B cell (primary cell): ENCODE results near the gene PI4KA. TPM values are rescaled to one million over a fixed set of nuclear protein-coding genes. Genes with fewer than 3 reads are reported as not detected.
"Not testable (repeated sequence)": the region's sequence is repeated elsewhere in the genome, so short reads cannot be mapped to it uniquely, and the experiment has no call there.

Experiments used
- ATAC-seq: fragments of 200-7000 bp; cut with Tn5 transposase; one replicate; pipeline ENCODE4 v1.10.0; 2021; ENCODE audit warnings: low read depth, mild to moderate bottlenecking, moderate number of reproducible peaks, moderate library complexity
- CTCF ChIA-PET: fragments of 350-600 bp; sonication (Branson Sonifier 250); formaldehyde crosslinking; loops from one replicate; lab custom pipeline; 2021; ENCODE audit warnings: antibody characterized with exemption, inconsistent platforms; lab: Charles Lee
- POLR2A ChIA-PET: fragments of 350-600 bp; sonication (Branson Sonifier 250); formaldehyde crosslinking; loops from one replicate; lab custom pipeline; 2021; ENCODE audit warnings: antibody characterized with exemption; lab: Charles Lee
- DNase-seq: peaks from one replicate; pipeline ENCODE4 v3.0.0; 2013
- H2AFZ ChIP-seq: 2 replicates; pipeline ENCODE4 v1.6.1; 2012; ENCODE audit warnings: mild to moderate bottlenecking, low read depth, low read length; ENCODE audit not compliant: insufficient read depth, poor library complexity, severe bottlenecking
- H3K27ac ChIP-seq, 2 donors: 1 replicate in 1 of 2; 2 replicates in 1 of 2; pipeline ENCODE4 v1.5.1; 2012 to 2013; ENCODE audit warnings: low read length in 2 of 2, mild to moderate bottlenecking in 2 of 2, moderate library complexity in 1 of 2
- H3K27me3 ChIP-seq, 4 experiments: fragments of 200-600 bp in 1 of 4; sonication (generic) in 1 of 4; replicated peaks in 1 of 4; 1 replicate in 2 of 4; 2 replicates in 2 of 4; pipeline versions ENCODE4 v1.6.1 to v1.7.0; 2013 to 2016; ENCODE audit warnings: low read length in 3 of 4, mild to moderate bottlenecking in 2 of 4, mixed read lengths in 1 of 4, moderate library complexity in 1 of 4; ENCODE audit not compliant: insufficient read depth in 4 of 4, control insufficient read depth in 3 of 4; ENCODE audit errors: control extremely low read depth in 1 of 4
- H3K36me3 ChIP-seq, 2 experiments: replicated peaks in 1 of 2; 1 replicate in 1 of 2; 2 replicates in 1 of 2; pipeline versions ENCODE4 v1.6.1 to v1.7.1; 2013; ENCODE audit warnings: low read length in 1 of 2; ENCODE audit not compliant: insufficient read depth in 2 of 2, control insufficient read depth in 1 of 2; ENCODE audit errors: control extremely low read depth in 1 of 2, extremely low read depth in 1 of 2
- H3K4me1 ChIP-seq, 2 donors: fragments of 200-600 bp in 1 of 2; sonication (generic) in 1 of 2; 1 replicate in 1 of 2; 2 replicates in 1 of 2; pipeline versions ENCODE4 v1.5.1 to v1.6.1; 2013 to 2017; ENCODE audit warnings: low read length in 2 of 2; ENCODE audit not compliant: control insufficient read depth in 2 of 2, insufficient read depth in 2 of 2
- H3K4me2 ChIP-seq: replicated peaks from 2 replicates; pipeline ENCODE3; 2012; ENCODE audit warnings: mild to moderate bottlenecking, low read depth, low read length; ENCODE audit not compliant: poor library complexity, severe bottlenecking
- H3K4me3 ChIP-seq, 5 experiments: fragments of 200-600 bp in 1 of 5; sonication (generic) in 1 of 5; 1 replicate in 3 of 5; 2 replicates in 2 of 5; pipeline versions ENCODE4 v1.5.1 to v1.7.0; 2011 to 2016; ENCODE audit warnings: low read length in 4 of 5, mild to moderate bottlenecking in 4 of 5, low read depth in 2 of 5, control low read depth in 1 of 5, moderate library complexity in 1 of 5; ENCODE audit not compliant: insufficient read depth in 1 of 5; ENCODE audit errors: control extremely low read depth in 1 of 5, extremely low read depth in 1 of 5
- H3K79me2 ChIP-seq: fragments of 200-600 bp; sonication (generic); one replicate; pipeline ENCODE4 v1.6.0; 2016; ENCODE audit warnings: low read length; ENCODE audit not compliant: control insufficient read depth, insufficient read depth
- H3K9ac ChIP-seq: fragments of 200-600 bp; sonication (generic); 2 replicates; pipeline ENCODE4 v1.6.1; 2017; ENCODE audit warnings: mild to moderate bottlenecking, low read length, moderate library complexity
- H3K9me3 ChIP-seq, 3 donors: one replicate each; pipeline versions ENCODE4 v1.6.1 to v1.7.1; 2013; ENCODE audit warnings: low read length in 2 of 3; ENCODE audit not compliant: control insufficient read depth in 2 of 3, insufficient read depth in 1 of 3; ENCODE audit errors: control extremely low read depth in 1 of 3
- H4K20me1 ChIP-seq: 2 replicates; pipeline ENCODE4 v1.6.0; 2012; ENCODE audit warnings: mild to moderate bottlenecking, low read length; ENCODE audit not compliant: insufficient read depth, control insufficient read depth, poor library complexity, severe bottlenecking
- H3K27ac Mint-ChIP-seq: one replicate; pipeline ENCODE4 v1.8.0; 2021; ENCODE audit warnings: mixed read lengths
- H3K27me3 Mint-ChIP-seq: one replicate; pipeline ENCODE4 v1.8.0; 2021; ENCODE audit warnings: mixed read lengths
- H3K4me1 Mint-ChIP-seq: one replicate; pipeline ENCODE4 v1.8.0; 2021; ENCODE audit warnings: mixed read lengths
- H3K4me3 Mint-ChIP-seq: one replicate; pipeline ENCODE4 v1.8.0; 2021; ENCODE audit warnings: mixed read lengths
- H3K9me3 Mint-ChIP-seq: one replicate; pipeline ENCODE4 v1.8.0; 2022; ENCODE audit warnings: mixed read lengths; ENCODE audit not compliant: insufficient read depth
- EZH2 ChIP-seq: IDR thresholded peaks from 2 replicates; pipeline ENCODE4 v1.6.1; 2012; ENCODE audit warnings: borderline replicate concordance, low read depth, mild to moderate bottlenecking, moderate library complexity, low read length; ENCODE audit not compliant: insufficient read depth, poor library complexity, severe bottlenecking
- WGBS: methylation state at CpG from one replicate; pipeline ENCODE4 v1.1.5; 2013; ENCODE audit warnings: missing lambda C conversion rate; ENCODE audit not compliant: insufficient coverage; 5-methylcytosine and 5-hydroxymethylcytosine counted together
- intact Hi-C: fragments of 100-400 bp; cut with micrococcal nuclease; formaldehyde crosslinking; loops from one replicate; pipeline ENCODE4 v1.10.0; 2022
- polyA plus RNA-seq: library from polyadenylated mRNA; depleted of rRNA; stranded (reverse); fragments of >200 nt; gene quantifications from 2 replicates; pipeline ENCODE4 v1.2.3, GENCODE V29; 2012
- total RNA-seq, 2 donors: library from RNA; stranded (reverse); fragments of 120-200 nt in 1 of 2; gene quantifications; 1 replicate in 1 of 2; 2 replicates in 1 of 2; pipeline versions ENCODE4 v1.2.3 to v1.2.4, GENCODE V29; 2013 to 2022
- TF ChIP-seq, protein P1 (sequence below): fragments of 200-600 bp; IDR thresholded peaks from one replicate; pipeline ENCODE4 v1.8.0; 2022; ENCODE audit warnings: antibody characterized with exemption, mild to moderate bottlenecking

Gene PI4KA
- total and polyA plus RNA-seq, 2 donors (not counting 1 experiment from before 2014, with no cell fraction given): 85.9 to 156 TPM

DNA sequence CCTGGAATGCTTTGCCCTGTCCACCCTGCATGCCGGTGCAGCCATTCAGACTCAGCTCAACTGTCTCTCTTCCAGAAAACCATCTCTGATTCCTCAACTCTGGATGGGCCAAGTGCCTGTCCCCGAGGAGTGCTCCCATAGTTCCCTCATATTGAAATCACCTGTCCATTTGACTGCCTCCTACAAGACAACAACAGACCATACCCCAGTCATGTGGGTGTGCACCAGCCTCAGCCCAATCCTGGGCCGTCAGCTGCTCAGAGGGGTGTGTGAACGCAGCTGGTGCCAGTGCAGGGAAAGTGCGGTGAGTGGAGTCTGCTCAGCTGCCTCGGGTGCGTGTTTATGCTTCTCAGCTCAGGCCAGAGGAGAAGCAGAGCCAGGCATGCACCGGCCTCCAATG, 126.2 kb downstream of the PI4KA start:
- H3K79me2 ChIP-seq, H3K9ac ChIP-seq, H3K27me3 Mint-ChIP-seq, DNase-seq, POLR2A ChIA-PET, H2AFZ ChIP-seq, H3K9me3 Mint-ChIP-seq, H3K4me2 ChIP-seq, H3K27me3 ChIP-seq, CTCF ChIA-PET, ATAC-seq, H4K20me1 ChIP-seq, H3K9me3 ChIP-seq, intact Hi-C loops, H3K4me1 ChIP-seq, H3K4me3 ChIP-seq, H3K4me3 Mint-ChIP-seq, H3K4me1 Mint-ChIP-seq, H3K27ac Mint-ChIP-seq, H3K27ac ChIP-seq: not testable (repeated sequence)
- H3K36me3 ChIP-seq: peaks cover 2 to 34% of the 10 kb centered on the region in 2 experiments
- WGBS: 96% methylated on average over 2 of the region's 8 CpGs

DNA sequence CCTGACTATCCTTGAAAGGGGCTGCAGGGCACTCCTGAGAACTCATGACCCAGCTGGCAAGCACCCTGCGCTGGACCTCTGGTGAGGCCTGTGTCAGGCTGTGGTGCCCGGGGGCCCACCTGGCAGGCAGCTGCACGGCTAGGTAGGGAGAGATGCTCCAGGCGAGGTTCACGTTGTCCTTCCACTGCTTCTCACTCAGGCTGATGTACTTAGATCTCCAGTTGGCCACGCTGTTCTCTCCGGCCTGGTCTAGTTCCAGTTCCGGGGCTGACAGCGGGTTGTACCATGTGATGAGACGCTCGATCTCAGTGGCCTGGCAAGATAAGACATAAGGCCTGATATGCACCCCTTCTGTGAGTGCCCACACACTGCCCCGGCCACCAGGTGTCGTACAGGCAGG, 129.4 kb downstream of the PI4KA start:
- no peak overlapping the region for H3K4me3 ChIP-seq
- no peaks in the 10 kb centered on the region for H3K9me3 ChIP-seq
- Mint-ChIP-seq H3K9me3 (no peaks in the 10 kb centered on the region), H3K27ac (no peak overlapping the region), H3K4me3 (no peak overlapping the region), H3K4me1 (no peaks in the 10 kb centered on the region), H3K27me3 (no peaks in the 10 kb centered on the region)
- no peak overlapping the region for H3K4me2 ChIP-seq
- H4K20me1 ChIP-seq: no peaks in the 10 kb centered on the region
- no peak overlapping the region for H3K9ac ChIP-seq
- ChIA-PET CTCF (no interaction called here), POLR2A (no interaction called here)
- WGBS: 99% methylated on average over 13 of the region's 13 CpGs
- no peaks in the 10 kb centered on the region for H3K27me3 ChIP-seq
- ATAC-seq: no peak
- H3K27ac ChIP-seq: no peak overlapping the region
- intact Hi-C loops: no loop called here
- DNase-seq: no peak
- H3K4me1 ChIP-seq: no peaks in the 10 kb centered on the region
- no peaks in the 10 kb centered on the region for H3K79me2 ChIP-seq
- H3K36me3 ChIP-seq: peaks cover 2 to 48% of the 10 kb centered on the region in 2 experiments
- TF ChIP-seq, protein P1, sequence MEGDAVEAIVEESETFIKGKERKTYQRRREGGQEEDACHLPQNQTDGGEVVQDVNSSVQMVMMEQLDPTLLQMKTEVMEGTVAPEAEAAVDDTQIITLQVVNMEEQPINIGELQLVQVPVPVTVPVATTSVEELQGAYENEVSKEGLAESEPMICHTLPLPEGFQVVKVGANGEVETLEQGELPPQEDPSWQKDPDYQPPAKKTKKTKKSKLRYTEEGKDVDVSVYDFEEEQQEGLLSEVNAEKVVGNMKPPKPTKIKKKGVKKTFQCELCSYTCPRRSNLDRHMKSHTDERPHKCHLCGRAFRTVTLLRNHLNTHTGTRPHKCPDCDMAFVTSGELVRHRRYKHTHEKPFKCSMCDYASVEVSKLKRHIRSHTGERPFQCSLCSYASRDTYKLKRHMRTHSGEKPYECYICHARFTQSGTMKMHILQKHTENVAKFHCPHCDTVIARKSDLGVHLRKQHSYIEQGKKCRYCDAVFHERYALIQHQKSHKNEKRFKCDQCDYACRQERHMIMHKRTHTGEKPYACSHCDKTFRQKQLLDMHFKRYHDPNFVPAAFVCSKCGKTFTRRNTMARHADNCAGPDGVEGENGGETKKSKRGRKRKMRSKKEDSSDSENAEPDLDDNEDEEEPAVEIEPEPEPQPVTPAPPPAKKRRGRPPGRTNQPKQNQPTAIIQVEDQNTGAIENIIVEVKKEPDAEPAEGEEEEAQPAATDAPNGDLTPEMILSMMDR: no peak
- TF ChIP-seq EZH2: no peak
- no peak overlapping the region for H2AFZ ChIP-seq
